Karpas-422 (cell line): ENCODE data around the gene AP1S1. TPM values are rescaled to one million over a fixed set of nuclear protein-coding genes. Genes with fewer than 3 reads are reported as not detected.

Source experiments
- DNase-seq: peaks from one replicate; pipeline ENCODE4 v3.0.0-alpha.2; 2015
- H2AFZ ChIP-seq: fragments of 200-600 bp; sonication (generic); 2 replicates; pipeline ENCODE4 v1.6.1; 2014; ENCODE audit warnings: antibody characterized with exemption, low read length, mixed read lengths
- H3K27ac ChIP-seq: fragments of 200-600 bp; sonication (generic); 2 replicates; pipeline ENCODE4 v1.5.1; 2014; ENCODE audit warnings: mild to moderate bottlenecking, low read length, moderate library complexity
- H3K27me3 ChIP-seq: fragments of 200-600 bp; sonication (generic); 2 replicates; pipeline ENCODE4 v1.6.1; 2014; ENCODE audit warnings: low read length, mixed read lengths
- H3K36me3 ChIP-seq: fragments of 200-600 bp; sonication (generic); 2 replicates; pipeline ENCODE4 v1.6.1; 2014; ENCODE audit warnings: low read length, mixed read lengths; ENCODE audit not compliant: insufficient read depth
- H3K4me1 ChIP-seq: fragments of 200-600 bp; sonication (generic); 2 replicates; pipeline ENCODE4 v1.6.1; 2014; ENCODE audit warnings: mild to moderate bottlenecking, low read length, mixed read lengths
- H3K4me2 ChIP-seq: fragments of 200-600 bp; sonication (generic); 2 replicates; pipeline ENCODE4 v1.6.1; 2014; ENCODE audit warnings: low read length, low read depth, mild to moderate bottlenecking; ENCODE audit not compliant: poor library complexity, severe bottlenecking
- H3K4me3 ChIP-seq: fragments of 200-600 bp; sonication (generic); 2 replicates; pipeline ENCODE4 v1.5.1; 2014; ENCODE audit warnings: mild to moderate bottlenecking, antibody characterized with exemption, low read length, mixed read lengths
- H3K79me2 ChIP-seq: fragments of 200-600 bp; sonication (generic); 2 replicates; pipeline ENCODE4 v1.6.1; 2014; ENCODE audit warnings: mild to moderate bottlenecking, low read length, mixed read lengths
- H3K9ac ChIP-seq: fragments of 200-600 bp; sonication (generic); 2 replicates; pipeline ENCODE4 v1.6.0; 2014; ENCODE audit warnings: low read length
- H3K9me2 ChIP-seq: fragments of 200-600 bp; sonication (generic), shearing (Covaris generic); replicated peaks from 2 replicates; pipeline ENCODE4 v1.6.0; 2014; ENCODE audit warnings: mild to moderate bottlenecking, low read length, moderate library complexity; ENCODE audit not compliant: insufficient read depth
- H3K9me3 ChIP-seq: fragments of 300-700, 200-600 bp; sonication (generic); 2 replicates; pipeline ENCODE4 v1.6.1; 2014; ENCODE audit warnings: low read length, mixed read lengths
- H4K20me1 ChIP-seq: fragments of 200-600 bp; sonication (generic); 2 replicates; pipeline ENCODE4 v1.6.1; 2014; ENCODE audit warnings: mild to moderate bottlenecking, antibody characterized with exemption, low read length, low read depth; ENCODE audit not compliant: insufficient read depth
- total RNA-seq: library from RNA; depleted of rRNA; stranded (reverse); fragments of >200 nt; shearing (Covaris generic); gene quantifications from 2 replicates; pipeline ENCODE4 v1.2.3, GENCODE V29; 2014; ENCODE audit warnings: low replicate concordance

AP1S1 gene
- total RNA-seq, 1 experiment from 2014 or later = 150 TPM

DNA sequence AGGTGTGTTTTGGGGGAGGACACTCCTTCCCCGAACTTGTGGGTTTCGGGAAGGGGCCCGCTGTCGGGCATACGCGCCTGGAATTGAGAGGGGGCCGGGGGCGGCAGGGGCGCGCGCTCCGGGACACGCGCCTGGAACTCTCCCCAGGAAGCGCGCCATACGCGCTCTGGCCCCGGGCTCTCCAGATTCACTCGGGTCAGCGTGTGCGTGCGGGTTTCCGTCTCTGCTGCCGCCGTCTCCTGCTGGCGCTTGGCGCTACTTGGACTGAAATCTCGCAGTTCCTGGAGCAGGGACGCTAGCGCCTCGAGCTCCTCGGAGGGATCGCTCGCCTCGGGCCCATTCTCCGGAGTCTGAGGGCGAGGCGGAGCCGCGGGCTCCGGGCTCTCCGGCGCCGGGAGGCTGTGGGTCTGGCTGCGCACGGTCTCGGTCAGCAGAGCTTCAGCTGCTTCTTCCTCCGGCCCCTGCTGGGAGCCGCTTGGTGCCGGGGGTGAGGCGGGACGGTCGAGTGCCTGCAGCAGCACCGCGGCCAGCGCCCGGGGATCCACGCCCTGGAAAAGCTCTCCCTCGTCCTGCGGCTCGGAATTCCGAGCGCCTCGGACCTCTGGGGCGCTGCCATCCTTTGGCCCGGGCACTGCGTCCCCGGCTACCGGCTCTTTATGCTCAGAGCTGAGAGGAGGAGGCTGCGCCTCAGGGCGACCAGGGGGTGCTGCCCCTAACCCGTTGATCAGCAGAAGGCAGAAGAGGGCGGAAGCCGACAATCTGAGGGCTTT lies 10.0 kb downstream of the AP1S1 start:
- Histone ChIP-seq H3K4me2 (peak overlapping the region; percentile 77), H2AFZ (no peak overlapping the region), H3K4me3 (peak overlapping the region; percentile 76), H3K27ac (peak overlapping the region; percentile 68; the same call in 1 of the 2 replicates), H3K79me2 (0 out of 2 replicates have a peak, but pooled peaks cover 5% of the 10 kb centered on the region), H3K27me3 (no peaks in the 10 kb centered on the region), H3K9ac (peak overlapping the region; percentile 89), H3K9me2 (no peaks in the 10 kb centered on the region), H3K4me1 (peaks cover 34% of the 10 kb centered on the region), H3K9me3 (no peaks in the 10 kb centered on the region), H3K36me3 (no peaks in the 10 kb centered on the region), H4K20me1 (peaks cover 30% of the 10 kb centered on the region)
- DNase-seq = no peak

- peak; percentile 98 for DNase-seq
- Histone ChIP-seq H3K4me2 (peak within 1 kb of the TSS; percentile 77), H3K79me2 (0 out of 2 replicates have a peak, but pooled peaks cover 5% of the 10 kb centered on the region), H2AFZ (no peak within 1 kb of the TSS), H3K27ac (no peak within 1 kb of the TSS), H3K36me3 (no peaks in the 10 kb centered on the region), H3K4me3 (peak within 1 kb of the TSS; percentile 76), H3K9me3 (no peaks in the 10 kb centered on the region), H3K9me2 (no peaks in the 10 kb centered on the region), H4K20me1 (peaks cover 30% of the 10 kb centered on the region), H3K4me1 (peaks cover 42% of the 10 kb centered on the region), H3K9ac (peak within 1 kb of the TSS; percentile 89), H3K27me3 (no peaks in the 10 kb centered on the region)
These were observed 11.0 kb downstream of the AP1S1 start, which contains the start of gene VGF for GRCh38 chr7:101165075-101165957. VGF (minus strand) TSS chr7:101165569; CDS start chr7:101164843, 726 bp downstream.

GRCh38 chr7:101165958-101166647 lies 11.8 kb downstream of the AP1S1 start:
- H4K20me1 ChIP-seq = peaks cover 30% of the 10 kb centered on the region
- H3K27ac ChIP-seq = no peak overlapping the region
- H3K4me2 ChIP-seq = peak overlapping the region; percentile 28
- no peak overlapping the region for H3K4me3 ChIP-seq
- H3K27me3 ChIP-seq = no peaks in the 10 kb centered on the region
- H3K9me3 ChIP-seq = no peaks in the 10 kb centered on the region
- H2AFZ ChIP-seq = no peak overlapping the region
- H3K9me2 ChIP-seq = no peaks in the 10 kb centered on the region
- no peak overlapping the region for H3K9ac ChIP-seq
- peaks cover 42% of the 10 kb centered on the region for H3K4me1 ChIP-seq
- no peak for DNase-seq
- no peaks in the 10 kb centered on the region for H3K36me3 ChIP-seq
- 0 out of 2 replicates have a peak, but pooled peaks cover 5% of the 10 kb centered on the region for H3K79me2 ChIP-seq

- no peak overlapping the region for H3K4me3 ChIP-seq
- H3K9ac ChIP-seq = no peak overlapping the region
- no peaks in the 10 kb centered on the region for H3K9me3 ChIP-seq
- DNase-seq = no peak
- H3K9me2 ChIP-seq = no peaks in the 10 kb centered on the region
- H3K4me1 ChIP-seq = peaks cover 42% of the 10 kb centered on the region
- no peak overlapping the region for H2AFZ ChIP-seq
- no peak overlapping the region for H3K4me2 ChIP-seq
- no peaks in the 10 kb centered on the region for H3K36me3 ChIP-seq
- peaks cover 30% of the 10 kb centered on the region for H4K20me1 ChIP-seq
- H3K27ac ChIP-seq = no peak overlapping the region
- H3K79me2 ChIP-seq = 0 out of 2 replicates have a peak, but pooled peaks cover 5% of the 10 kb centered on the region
- no peaks in the 10 kb centered on the region for H3K27me3 ChIP-seq
These were observed 12.3 kb downstream of the AP1S1 start for GRCh38 chr7:101166648-101166908.

- H3K27ac ChIP-seq = no peak overlapping the region
- H3K79me2 ChIP-seq = 0 out of 2 replicates have a peak, but pooled peaks cover 5% of the 10 kb centered on the region
- H3K4me2 ChIP-seq = no peak overlapping the region
- H4K20me1 ChIP-seq = peaks cover 30% of the 10 kb centered on the region
- no peak overlapping the region for H2AFZ ChIP-seq
- H3K36me3 ChIP-seq = no peaks in the 10 kb centered on the region
- H3K4me3 ChIP-seq = no peak overlapping the region
- H3K9me3 ChIP-seq = no peaks in the 10 kb centered on the region
- no peaks in the 10 kb centered on the region for H3K9me2 ChIP-seq
- no peak for DNase-seq
- no peak overlapping the region for H3K9ac ChIP-seq
- peaks cover 40% of the 10 kb centered on the region for H3K4me1 ChIP-seq
- H3K27me3 ChIP-seq = no peaks in the 10 kb centered on the region
These were observed 12.8 kb downstream of the AP1S1 start for GRCh38 chr7:101166909-101167644.

GRCh38 chr7:101167645-101168411 lies 13.6 kb downstream of the AP1S1 start:
- H3K4me2 ChIP-seq = no peak overlapping the region

GRCh38 chr7:101168412-101169049 lies 14.3 kb downstream of the AP1S1 start:
- Histone ChIP-seq H3K4me1 (peaks cover 30% of the 10 kb centered on the region), H3K9ac (no peak overlapping the region)
- DNase-seq = no peak

More at GRCh38 chr7:101167645-101168411, 13.6 kb downstream of the AP1S1 start:
- H3K4me1 ChIP-seq = peaks cover 33% of the 10 kb centered on the region
- peak; percentile 60 for DNase-seq
- H4K20me1 ChIP-seq = peaks cover 30% of the 10 kb centered on the region
- H3K9me3 ChIP-seq = no peaks in the 10 kb centered on the region
- no peak overlapping the region for H2AFZ ChIP-seq
- H3K9ac ChIP-seq = no peak overlapping the region
- H3K27me3 ChIP-seq = no peaks in the 10 kb centered on the region
- H3K27ac ChIP-seq = no peak overlapping the region
- 0 out of 2 replicates have a peak, but pooled peaks cover 5% of the 10 kb centered on the region for H3K79me2 ChIP-seq
- H3K9me2 ChIP-seq = no peaks in the 10 kb centered on the region
- H3K36me3 ChIP-seq = no peaks in the 10 kb centered on the region
- no peak overlapping the region for H3K4me3 ChIP-seq

More at GRCh38 chr7:101168412-101169049, 14.3 kb downstream of the AP1S1 start:
- no peak overlapping the region for H3K4me2 ChIP-seq
- H3K79me2 ChIP-seq = 0 out of 2 replicates have a peak, but pooled peaks cover 5% of the 10 kb centered on the region
- no peaks in the 10 kb centered on the region for H3K9me3 ChIP-seq
- peaks cover 30% of the 10 kb centered on the region for H4K20me1 ChIP-seq
- no peak overlapping the region for H3K4me3 ChIP-seq
- no peaks in the 10 kb centered on the region for H3K27me3 ChIP-seq
- H2AFZ ChIP-seq = no peak overlapping the region
- no peak overlapping the region for H3K27ac ChIP-seq
- H3K9me2 ChIP-seq = no peaks in the 10 kb centered on the region
- H3K36me3 ChIP-seq = no peaks in the 10 kb centered on the region
